Activated CD8-positive, alpha-beta memory T cell treated with anti-CD3 and anti-CD28 coated beads, Interleukin-2, amount 50 U/mL, for 48 hours (primary cell): ENCODE data around the gene PTH1R.

ENCODE experiments used
- DNase-seq: peaks from one replicate; pipeline ENCODE4 v3.0.0-alpha.2; 2020

PTH1R gene

DNA sequence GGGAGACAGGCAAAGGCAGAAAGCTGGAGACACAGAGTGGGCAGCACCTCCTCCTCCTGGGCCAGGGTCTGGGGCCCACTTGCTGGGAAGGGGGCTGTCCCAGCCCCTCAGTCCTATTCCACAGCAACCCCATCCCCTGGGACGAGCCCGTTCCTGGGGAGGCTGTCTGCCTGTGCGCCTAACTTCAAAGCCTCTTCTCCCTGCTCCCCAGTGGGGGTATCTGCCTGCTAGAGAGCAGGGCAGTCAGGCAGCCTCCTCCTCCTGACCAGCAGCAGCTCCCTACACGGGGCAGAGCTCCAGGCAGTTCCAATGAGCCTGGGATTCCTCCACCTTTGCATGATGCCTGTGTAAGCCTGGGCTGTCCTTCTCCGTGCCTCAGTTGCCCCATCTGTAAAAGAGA, 6.9 kb downstream of the PTH1R start:
- no peak for DNase-seq

DNA sequence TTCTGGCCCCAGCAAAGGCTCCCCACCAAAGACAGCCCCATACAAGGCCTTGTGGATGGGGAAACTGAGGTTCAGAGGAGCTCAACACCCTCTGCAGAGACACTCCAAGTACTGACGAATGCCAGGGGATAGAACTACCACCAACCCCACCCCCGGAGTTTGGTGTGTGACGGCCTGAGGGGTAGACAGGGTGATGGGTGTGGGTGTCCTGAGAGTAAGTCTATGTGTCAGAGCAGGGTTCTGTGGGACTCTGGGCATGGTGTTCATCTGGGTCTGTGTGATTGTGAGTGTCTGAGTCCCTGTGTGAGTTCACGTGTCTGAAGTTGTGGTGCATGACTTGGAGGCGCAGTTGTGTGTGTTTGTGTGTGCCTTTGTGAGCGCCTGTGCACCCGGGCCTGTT, 7.4 kb downstream of the PTH1R start:
- no peak for DNase-seq

DNA sequence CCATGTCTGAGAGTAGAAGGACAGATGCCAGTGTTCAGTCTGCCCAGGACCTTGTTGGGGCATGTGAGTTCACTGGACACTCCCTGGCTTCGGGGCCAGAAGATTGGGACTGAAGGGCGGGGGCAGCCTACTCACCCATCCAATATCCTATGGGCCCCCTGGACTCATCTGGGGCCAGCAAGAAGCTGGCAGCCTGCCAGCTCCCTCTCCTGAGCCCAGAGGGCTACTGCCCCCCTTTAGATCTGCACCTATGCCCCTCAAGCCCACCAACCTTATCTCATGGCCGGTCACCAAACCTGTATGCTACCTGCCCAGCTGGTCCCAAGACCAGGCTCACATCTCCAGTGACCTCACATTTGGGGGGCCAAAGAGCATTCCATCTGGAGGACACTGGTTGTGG, 8.1 kb downstream of the PTH1R start:
- no peak for DNase-seq

GRCh38 chr3:46887980-46888494, 10.5 kb downstream of the PTH1R start:
- DNase-seq: no peak

DNA sequence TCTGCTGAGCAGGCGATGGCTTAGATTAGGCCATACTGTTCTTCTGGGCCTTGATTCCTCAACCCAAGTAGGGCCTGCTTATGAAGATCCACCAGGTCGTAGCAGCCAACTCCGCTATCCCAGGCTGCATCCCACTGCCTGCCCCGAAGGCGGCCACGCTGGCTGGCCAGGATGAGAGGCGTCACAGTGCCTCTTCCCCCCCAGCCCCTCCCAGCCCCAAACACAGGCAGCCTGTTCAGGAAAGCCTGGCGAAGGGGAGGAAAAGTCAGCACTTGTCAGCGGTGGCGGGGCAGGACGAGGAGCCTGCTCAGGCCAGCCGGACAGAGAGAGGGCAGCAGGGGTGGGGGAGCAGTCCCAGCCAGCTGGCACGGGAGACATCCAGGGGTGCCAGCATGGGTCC, 11.2 kb downstream of the PTH1R start:
- no peak for DNase-seq

GRCh38 chr3:46889381-46890110, 12.0 kb downstream of the PTH1R start:
- DNase-seq: no peak

GRCh38 chr3:46890132-46890531, 12.6 kb downstream of the PTH1R start:
- DNase-seq: no peak

GRCh38 chr3:46891132-46891531, 13.6 kb downstream of the PTH1R start:
- DNase-seq: no peak

DNA sequence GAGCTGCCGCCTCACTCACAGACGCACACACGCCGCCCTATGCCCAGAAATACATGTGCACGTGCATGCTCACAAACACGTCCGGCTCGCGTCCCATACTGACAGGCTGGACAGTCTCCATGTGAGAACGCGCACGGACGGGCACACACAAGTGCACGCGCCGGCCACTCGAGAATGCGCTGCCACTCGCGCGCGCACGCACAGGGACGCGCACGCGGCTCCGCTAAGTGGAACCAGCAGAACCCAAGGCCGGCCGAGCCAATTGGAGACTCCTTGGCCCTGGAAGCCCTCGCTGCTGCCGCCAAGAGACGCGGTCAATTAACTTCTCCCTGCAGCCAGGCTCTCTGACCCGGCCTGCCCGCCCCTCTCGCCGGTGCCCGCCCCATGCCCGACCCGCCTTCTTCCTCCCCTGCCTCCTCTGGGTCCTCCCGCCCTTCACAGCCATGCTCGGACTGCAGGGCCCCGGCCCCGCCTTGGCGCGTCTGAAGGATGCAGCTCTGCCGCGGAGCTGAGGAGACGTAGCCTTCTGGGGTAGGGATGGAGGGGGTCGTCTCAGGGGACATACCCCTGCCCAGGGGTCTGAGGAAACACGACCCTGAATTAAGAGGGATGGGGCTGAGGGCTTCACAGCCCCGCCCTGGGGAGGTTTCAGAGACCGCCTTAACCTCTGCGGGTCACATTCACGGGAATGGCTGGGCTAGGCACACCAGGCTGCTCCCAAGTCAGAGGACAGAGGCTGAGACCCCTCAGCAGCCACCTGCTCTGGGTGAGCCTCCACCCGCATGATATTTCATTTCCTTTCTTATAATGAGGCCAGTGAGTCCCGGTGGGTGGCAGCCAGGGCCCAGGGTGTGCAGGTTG, 15.0 kb downstream of the PTH1R start:
- no peak for DNase-seq

GRCh38 chr3:46893146-46893748, 15.7 kb downstream of the PTH1R start:
- no peak for DNase-seq

- DNase-seq: no peak
Observed at GRCh38 chr3:46893763-46894162, 16.2 kb downstream of the PTH1R start.

GRCh38 chr3:46894256-46894655, 16.7 kb downstream of the PTH1R start:
- DNase-seq: no peak

- peak; percentile 92 for DNase-seq
Observed at GRCh38 chr3:46895204-46895660, 17.7 kb downstream of the PTH1R start.

DNA sequence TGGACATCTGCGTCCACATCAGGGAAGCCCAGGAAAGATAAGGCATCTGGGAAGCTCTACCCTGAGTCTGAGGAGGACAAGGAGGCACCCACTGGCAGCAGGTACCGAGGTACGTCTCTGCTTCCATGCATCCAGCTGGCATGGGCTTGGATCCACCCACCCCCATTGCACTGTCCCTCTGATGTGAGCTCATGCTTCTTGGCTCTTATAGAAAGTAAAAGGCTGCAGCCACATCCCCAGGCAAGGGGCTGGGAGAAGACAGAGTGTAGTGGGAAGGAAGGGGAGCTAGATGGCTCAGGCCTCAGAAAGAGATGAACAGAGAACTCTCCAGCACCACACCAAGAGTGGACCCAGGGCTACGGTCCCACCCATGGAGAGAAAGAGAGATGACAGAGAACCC, 18.2 kb downstream of the PTH1R start:
- DNase-seq: no peak

DNA sequence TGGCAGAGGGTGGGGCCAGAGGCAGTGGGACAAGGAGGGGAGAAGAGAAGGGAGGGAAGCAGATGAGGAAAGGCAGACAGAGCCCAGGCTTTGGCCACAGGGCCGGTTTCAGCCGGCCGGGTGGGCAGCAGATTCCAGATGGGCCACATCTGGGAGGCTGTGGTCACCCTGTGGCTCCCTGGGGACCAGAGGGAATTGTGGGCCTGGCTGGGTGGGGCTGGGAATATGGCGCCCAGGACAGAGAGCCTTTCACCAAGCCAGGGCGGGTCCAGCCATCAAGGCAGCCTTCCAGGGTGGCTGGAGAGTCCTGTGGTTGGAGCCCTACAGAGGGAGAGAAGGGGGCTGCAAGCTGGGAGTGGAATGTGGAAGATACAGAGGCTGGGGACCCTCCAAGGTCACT, 18.9 kb downstream of the PTH1R start:
- DNase-seq: no peak

DNA sequence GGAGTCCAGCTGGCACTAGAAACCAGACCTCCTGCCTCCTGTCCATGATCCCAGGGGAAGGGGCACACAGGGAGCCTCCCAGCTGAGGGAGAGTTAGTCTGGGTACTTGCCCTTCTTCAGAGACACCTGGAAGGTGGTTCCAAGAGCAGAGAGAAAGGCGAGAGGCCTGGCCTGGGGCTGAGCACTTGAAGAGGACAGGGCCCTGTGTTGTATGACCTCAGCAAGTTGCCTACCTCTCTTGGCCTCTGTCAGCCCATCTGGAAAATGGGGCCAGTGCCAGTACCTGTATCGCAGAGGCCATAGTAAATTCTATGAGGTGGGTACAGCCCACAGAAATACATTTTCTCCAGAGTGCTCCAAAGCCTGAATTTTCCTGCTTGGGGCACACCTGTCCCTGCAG, 19.5 kb downstream of the PTH1R start:
- DNase-seq: no peak

GRCh38 chr3:46897829-46898320, 20.4 kb downstream of the PTH1R start:
- DNase-seq: no peak

- DNase-seq: no peak
Observed at GRCh38 chr3:46898321-46899150, 21.0 kb downstream of the PTH1R start.

DNA sequence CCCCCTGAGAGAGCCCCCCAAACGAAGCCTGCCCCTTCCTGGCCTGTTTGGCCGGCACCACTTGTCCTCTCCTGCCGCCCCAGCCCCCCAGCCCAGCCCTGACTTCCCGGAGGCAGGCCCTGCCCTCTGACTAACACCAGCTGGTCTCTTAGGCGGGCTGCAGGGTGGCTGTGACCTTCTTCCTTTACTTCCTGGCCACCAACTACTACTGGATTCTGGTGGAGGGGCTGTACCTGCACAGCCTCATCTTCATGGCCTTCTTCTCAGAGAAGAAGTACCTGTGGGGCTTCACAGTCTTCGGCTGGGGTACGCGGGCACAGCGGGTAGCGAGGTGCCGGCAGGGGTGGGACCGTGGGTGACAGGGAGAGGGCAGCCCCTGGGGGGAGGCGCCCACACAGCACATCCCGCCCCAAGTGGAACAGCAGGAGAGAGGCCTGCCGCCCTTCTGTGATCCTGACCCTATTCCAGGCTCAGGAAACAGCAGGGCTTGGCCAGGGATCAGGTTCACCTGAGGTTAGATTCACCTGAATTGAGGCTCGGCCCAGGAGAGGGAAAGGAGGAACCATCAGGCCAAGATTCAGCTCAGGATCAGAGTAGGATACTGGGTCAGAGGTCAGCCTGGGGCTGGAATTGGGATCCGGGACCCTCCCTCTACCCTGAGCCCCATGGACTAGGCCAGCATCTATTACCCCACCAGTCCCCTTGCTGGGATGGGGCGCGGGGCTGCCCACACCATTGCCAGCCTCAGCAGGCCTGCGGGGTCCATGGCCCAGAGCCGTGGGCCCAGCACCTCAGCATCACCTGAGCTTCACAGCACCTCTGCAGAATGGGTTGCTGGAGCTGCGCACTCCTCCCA, 21.9 kb downstream of the PTH1R start:
- DNase-seq: no peak

- no peak for DNase-seq
Observed at GRCh38 chr3:46900007-46900292, 22.4 kb downstream of the PTH1R start.

- DNase-seq: no peak
Observed at GRCh38 chr3:46900356-46900755, 22.8 kb downstream of the PTH1R start.

GRCh38 chr3:46901061-46901460, 23.5 kb downstream of the PTH1R start:
- DNase-seq: no peak
